HG03039 (cell line): ENCODE results near the gene PAPOLA.

ENCODE experiments used
- ATAC-seq: cut with Tn5 transposase; IDR thresholded peaks from one replicate; pipeline ENCODE4 v1.9.1; 2021; ENCODE audit warnings: mild to moderate bottlenecking, moderate library complexity; ENCODE audit not compliant: unreplicated experiment

The PAPOLA gene

DNA sequence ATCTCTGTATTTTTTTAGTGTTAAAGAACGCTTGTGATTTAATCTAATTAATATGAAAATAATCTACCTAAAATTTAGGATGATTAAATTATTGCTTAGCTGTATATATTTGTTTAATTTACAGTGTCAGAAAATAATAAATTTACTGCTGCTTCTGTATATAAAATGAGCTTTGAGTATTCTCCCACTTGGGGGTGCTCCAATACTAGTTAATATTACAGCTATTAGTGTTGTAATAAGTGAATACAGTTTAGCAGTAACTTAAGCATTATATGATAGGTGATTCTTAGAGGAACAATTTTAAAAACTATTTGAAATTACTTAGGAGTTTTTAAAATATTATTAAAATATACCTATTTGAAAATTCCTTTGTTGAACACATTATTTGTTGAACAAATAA lies 62.2 kb downstream of the PAPOLA start:
- no peak for ATAC-seq

DNA sequence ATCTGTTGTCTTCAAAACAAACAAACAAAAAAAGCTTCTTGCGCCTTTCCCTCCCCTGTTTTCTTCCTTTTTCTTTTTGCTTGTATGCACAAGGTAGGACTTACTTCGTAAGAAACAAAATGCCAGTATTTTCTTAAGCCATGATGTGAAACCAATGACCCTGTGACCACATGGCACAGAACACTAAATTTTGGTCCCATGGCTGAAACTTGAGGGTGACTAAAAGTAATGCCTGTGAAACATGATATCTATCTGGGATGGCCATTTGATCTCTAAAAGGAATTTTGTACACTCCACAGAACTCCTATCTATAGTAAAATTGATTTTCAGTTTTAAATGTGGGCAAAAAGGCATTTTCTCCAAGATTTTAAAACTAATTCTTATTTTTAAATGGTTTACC lies 63.6 kb downstream of the PAPOLA start:
- ATAC-seq, result no peak

DNA sequence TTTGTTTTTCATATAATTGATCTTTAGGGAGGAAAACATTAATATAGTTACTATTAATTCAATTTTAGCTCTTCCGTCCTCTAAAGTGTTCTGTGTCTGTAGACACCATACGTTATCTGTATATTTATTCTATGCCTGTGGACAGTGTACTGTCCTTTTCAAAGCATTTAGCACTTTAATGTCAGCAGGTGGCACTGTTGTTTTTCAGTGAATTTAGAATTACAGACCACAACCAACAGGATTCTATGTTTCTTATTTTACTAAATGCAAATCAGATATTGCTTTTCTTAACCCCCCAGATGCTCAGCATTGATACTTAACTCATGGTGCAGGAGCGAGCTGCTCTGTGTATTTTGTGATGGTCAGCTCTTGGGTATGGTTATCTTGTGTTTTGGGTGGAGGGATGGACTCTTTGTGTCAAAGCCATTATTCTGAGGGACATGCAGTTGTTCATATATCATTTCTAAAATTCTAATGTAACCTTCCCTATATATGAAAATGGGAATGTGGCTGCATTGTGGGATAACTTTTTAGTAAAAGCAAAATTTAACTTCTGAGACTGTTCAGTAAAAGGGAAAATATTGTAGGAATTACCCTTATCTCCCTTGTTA lies 65.2 kb downstream of the PAPOLA start:
- ATAC-seq, result peak; percentile 56

DNA sequence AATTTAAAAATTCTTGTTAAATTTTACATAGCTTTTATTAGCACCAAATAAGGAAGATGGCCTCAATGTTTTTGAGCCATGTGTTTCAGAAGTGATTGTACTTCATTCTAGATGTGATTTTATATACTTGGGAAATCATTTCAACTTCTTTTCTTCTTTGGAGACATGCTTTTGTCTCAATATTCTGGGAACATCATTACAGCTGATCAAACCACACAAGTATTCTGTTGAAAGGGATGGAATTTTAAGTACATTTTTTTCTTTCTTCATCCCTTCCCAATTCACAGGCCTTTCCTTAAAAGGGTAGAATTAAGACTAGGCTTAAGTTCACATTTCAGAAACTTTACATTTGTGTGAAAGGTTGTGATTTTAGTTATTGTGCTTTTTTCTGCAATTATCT lies 66.4 kb downstream of the PAPOLA start:
- no peak for ATAC-seq

DNA sequence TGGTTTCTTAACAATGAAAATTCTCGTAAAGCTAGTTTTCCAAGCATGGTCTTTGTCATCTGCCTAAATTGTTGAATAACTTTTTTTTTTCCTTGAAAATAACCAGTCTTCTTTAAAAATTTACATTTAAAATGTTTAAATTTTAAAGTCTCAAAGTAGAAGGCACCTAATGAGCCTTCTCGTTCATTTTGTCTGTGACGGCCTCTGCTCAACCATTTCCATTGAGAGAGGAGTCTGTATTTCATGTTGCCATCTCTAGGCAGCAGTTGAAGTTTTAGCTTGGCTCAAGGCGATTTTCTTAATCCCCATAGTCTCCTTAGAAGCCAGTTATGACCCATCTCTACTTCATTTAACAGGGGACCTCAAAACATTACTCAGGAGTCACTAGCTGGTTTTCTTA lies 69.1 kb downstream of the PAPOLA start:
- ATAC-seq, result no peak

DNA sequence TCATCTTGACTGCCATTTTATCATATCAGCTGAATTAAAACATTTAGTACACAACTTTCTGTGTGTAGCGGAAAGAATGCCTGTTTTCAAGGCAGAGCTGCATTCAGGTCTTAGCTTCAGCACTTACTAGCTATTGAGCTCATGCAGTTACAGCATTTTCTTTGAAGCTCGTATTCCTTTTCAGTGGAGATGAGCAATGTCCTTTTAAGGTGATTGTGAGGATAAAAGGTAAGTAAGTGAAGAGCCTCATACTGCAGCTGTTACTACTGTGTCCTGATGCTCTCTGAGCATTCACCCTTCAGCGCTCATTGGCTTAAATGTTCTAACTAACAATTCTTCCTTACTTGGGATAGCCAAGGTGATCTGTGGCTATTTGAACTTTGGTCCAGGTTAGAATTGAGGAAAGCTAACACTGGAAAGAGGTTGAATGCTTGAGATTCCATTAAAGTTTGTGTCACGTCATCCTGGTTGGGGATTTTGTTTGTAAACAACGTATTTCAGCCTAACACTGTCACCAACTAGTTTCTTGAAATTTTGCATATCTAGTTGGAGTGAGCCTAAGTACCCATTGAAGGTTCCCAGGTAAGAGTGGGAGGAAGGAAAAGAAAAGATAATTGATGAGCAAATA lies 71.4 kb downstream of the PAPOLA start:
- no peak for ATAC-seq

DNA sequence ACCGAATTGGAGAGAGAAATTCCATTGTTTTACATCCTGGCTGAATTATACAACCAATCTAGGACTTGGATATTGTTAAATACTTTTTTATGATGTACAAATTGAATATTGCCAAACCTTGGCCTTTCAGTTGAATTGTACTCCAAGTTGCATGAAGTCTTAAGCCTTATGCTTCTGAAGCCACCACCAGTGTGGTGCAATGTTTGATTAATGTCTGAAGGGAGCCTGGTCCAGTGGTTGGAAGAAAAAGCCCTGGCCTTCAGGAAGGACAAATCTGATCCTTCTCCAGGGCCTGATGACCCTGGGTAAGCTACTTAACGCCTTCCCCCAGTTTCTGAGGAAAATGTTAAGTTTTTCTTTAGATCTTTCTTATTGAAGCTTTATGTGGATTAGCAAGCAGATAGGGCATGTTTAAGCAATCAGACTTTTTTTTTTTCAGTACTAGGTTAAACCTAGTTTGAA lies 72.0 kb downstream of the PAPOLA start:
- ATAC-seq, result no peak

DNA sequence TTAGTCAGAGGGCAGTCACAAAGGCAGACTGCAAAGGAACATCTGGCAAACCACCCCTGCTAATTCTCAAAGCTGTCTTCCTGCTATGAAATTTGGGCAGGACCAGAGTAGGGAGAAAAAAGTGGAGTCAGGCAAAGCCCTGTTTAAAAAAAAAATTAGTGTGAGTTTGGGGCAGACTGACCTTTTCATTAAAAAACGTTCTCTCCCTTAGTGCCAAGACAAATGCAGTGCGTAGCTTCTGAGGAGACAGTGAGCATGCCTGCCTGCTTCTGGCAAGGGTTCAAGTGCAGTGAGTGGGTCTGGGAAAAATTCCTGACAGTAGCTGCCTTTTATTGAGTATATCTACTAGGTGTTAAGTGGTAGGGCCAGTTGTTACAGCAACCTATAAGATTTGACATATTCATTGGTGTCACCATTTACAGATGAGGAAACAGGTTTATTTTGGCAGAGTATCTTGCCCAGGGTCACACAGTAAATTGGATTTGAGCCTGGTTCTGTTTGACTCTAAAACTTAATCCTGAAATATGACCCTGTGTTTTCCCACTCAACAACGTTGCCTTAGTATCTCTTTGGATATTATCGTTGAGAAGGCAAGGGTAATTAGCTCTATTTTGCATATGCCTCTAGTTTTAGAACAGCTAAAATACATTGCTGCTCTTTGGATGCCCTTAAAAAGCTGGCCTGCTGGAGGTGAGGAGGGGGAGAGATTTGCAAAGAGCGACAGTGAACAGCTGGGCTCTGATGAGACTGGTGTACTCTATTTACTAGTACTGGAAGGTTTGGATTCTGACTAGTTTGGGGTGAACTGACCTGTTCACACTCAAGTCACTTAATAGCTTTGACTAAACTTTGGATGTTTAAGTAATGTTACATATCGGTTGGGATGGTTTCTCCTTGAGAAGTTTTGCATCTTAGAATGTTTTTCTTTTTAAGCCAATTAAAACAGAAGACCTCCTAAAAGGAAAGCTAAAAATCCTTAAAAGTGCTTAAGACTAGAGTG lies 72.8 kb downstream of the PAPOLA start:
- ATAC-seq, result no peak

DNA sequence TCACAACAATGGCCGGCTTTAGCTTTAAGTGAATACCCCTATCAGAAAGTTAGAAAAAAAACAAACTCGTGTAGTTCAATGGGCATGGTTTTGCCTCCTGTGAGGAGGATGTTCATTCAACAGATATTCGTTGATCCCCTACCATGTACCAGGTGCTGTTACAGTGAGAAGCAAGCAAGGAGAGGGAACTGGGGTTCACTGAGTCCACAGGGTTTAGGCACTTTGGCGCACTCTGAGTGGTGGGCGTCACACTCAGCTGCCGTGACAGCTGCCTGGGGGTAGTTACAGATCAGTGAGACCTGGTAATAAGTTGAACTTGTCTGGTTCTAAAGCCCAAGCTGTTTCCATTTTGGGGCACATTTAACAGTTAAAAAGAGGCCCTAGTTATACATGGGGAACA lies 74.2 kb downstream of the PAPOLA start:
- ATAC-seq, result no peak

DNA sequence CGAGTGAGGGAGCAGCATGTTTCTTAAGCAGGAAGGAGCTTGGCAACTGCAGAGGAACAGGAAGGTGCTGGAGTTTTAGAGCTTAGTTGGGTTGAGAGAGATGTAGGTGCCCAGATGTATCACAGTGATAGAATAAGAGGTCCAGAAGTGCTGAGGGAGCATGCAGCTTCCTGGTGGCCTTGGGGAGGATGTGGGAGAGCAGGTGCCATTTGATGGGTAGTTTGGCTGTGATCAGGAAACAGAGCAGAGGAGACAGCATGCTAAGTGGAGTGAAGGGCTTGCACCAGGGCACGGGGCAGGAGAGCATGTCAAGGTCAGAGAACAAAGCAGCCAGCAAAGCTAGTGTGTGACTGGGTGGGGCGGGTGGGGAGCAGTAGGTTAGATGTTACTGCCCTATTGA lies 74.8 kb downstream of the PAPOLA start:
- no peak for ATAC-seq

DNA sequence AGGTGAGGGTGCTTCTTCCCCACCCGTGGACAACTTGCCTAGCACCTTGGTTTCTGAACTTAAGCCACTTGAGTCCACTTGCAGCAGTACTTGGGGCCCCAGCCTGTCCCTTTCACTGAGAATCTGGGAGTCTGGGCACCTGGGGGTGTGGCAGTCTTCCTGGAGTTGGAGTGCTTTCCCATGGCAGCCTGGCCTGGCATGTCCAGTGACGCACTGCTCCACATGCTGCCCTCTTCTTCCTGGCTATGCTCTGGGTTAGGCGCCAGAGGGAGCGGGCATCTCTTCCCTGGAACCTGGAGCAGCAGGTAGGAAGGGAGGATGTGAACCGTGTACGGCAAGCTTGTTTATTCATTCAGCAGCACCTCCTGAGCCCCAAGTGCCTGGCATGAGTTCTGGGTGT lies 76.4 kb downstream of the PAPOLA start:
- ATAC-seq, result no peak

DNA sequence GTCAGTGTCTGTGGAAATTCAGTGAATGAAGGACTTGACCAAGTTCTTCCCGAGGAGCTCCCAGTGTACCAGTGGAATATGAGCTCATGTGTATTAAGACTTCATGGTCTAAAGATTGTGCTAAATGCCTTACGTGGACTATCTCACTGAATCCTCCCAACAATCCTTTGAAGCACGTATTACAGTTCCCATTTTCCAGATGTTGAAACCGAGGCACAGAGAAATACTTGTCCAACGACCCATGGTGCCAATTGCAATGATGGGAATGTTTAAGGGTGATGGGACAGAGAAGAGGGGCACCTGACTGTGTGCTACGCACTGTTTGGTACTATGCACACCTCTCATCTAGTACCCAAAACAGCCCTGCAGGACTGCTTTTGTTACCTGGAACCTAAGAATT lies 77.2 kb downstream of the PAPOLA start:
- ATAC-seq, result no peak

DNA sequence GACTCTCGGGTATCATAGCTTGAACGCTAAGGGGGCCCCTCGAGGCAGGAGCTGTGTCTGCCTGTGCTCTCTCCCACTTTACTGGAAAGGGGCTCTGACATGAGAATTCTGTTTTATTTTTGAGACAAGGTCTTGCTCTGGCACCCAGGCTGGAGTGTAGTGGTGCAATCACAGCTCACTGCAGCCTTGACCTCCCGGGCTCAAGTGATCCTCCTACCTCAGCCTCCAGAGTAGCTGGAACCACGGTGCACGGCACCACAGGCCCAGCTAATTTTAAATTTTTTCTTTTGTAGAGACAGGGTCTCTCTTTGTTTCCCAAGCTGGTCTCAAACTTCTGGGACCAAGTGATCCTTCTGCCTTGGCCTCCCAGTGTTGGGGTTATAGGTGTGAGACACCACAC lies 77.7 kb downstream of the PAPOLA start:
- no peak for ATAC-seq

DNA sequence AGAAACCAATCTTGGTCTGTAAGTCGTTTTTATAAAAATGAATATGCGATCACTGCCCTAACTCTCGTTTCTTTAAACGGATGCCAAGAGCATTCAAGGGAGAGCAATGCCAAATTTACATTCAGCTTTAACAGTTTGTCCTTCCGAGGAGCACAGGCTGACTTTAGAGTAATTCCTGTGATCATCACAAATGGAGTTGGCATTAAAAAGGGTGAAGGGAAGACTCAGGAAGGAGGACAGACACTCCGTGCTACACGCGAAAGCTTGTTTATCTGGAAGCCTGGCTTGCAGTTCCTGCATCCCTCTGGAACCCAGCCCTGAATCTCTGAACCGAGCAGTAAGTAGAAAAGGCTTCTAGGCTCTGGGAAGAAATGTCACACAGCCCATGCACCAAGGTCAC lies 78.4 kb downstream of the PAPOLA start:
- ATAC-seq, result no peak

DNA sequence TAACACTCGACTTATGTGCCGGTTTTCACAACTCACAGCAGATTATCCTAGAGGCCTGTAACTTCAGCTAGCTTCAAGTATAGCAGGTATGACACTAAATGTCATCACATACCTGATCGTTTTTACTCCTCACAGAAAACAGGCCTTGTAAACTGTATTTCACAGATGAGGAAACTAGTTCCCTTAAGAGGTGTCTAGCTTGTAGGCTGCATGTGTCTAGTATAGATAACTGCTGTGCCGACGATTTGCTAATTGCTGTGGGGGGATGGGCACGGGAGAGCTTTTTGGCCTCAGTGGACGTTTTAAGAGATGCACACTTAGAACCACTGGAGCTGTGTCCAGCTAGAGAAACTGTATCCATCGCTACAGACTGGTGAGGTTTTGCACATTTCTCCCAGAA lies 78.8 kb downstream of the PAPOLA start:
- ATAC-seq, result no peak

DNA sequence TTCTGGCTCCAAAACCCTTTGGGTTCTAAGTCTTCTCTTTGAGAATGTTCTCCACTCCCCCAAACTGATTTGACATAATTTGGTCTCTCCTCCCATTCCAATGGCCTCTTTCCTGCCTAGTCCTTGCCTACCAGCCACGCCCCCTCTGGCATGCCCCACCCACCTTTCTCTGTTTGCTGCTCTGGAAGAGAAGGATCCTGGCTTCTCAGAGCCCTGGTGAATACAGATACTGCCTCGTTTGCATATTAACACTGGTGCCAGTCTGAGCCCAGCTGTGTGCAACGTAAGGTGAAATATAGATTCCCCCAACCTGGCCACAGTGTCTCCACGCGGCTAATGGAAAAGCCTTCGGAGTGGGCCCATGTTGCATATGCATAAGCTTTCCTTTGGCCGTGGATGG lies 79.7 kb downstream of the PAPOLA start:
- no peak for ATAC-seq

DNA sequence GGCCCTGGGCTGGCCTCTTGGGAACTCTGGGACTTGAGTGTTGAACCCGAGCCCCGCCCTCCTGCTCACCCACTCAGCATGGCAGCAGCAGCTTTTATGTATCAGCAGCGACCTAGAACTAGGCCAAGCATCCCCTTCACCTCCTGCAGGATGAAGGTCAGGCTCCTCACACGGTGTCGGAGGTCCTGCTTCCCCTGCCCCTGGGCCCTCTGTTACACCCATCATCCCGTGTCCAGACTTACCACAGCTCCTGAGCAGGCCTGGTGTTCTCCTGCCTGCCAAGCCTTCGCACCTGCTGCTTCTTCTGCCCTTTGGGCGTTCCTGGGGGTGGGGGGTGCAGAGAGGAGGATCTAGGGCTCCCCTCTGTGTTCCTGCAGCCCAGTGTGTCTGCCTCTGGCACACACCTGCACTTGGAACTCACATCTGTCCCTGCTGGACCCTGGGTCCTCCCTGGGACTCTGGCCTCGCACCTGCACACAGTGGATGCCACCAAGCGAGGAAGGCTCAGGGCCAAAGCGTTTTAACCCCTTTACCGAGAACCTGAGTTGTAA lies 80.3 kb downstream of the PAPOLA start:
- no peak for ATAC-seq

DNA sequence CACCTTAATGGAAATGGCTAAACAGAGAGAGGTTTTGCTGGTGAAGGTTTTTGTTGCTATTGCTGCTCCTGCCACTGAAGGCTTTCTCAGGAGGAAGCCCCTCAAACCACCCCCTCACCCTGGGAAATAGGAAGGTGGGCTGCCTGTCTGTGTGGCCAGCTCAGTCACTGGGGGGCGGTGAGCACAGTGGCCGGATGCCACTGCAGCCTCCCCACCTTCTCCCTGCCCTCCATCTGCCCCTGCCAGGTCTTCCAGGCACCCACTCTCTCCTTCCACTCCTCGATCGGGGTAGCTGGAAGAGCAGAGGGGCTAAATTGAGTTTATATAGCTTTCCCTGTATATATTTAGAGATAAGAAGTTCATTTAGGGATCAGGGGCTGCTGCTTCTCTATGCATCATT lies 80.8 kb downstream of the PAPOLA start:
- ATAC-seq, result no peak

DNA sequence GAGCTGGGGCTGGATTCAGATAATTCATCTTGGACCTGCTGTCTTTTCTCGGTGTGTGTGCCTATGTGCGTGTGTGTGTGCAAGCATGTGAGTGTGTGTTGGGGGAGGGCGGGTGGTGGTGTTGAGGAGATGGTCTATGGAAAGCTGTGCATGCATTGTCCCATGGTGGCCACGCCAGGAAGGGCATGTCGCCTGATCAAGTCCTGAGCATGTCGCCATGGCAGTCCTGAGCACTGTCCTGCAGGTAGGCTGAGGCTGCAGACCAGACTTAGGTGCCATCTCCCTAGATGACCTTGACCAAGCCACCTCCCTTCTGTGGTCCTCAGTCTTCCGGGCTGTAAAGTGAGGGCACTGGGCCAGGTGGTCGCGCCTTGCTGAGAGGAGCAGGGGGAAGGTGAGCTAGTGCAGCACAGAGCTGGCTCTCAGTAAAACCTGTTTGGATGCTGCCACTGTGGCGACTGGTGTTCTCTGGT lies 81.4 kb downstream of the PAPOLA start:
- ATAC-seq, result no peak

DNA sequence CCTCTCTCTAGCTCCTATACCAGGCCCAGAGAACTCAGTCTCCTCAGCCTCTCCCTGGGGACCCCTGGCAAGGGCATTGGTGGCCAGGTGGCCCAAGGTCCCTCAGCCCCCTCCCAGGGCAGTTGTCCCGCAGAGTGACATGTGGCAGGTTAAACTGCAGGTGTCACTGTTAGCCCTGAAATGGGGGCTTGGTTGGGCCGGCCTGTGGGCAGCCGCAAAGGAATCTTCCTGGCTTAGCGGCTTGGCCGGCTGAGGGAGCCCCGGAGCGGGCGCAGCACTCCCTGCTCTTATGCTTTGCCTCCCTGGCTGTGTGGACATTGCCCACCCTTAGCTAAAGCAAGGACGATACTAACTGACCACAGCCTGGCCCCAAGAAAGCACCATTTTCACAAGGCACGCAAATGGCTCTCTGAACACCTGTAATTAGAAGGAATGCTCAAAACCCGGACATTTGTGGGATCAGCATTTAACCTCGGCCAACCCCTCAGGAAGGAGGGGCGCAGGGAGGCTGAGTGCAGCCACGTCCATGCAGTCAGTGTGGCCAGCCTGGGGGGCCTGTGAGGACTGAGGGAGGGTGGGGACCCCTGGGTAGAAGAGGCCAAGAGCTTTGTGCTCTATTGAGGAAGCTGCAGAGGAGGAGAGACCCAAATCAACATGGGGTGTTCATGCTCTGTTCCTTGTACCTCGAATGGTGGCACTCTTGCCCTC lies 82.2 kb downstream of the PAPOLA start:
- ATAC-seq, result no peak
